NCI-H2081 (cell line): ENCODE measurements around the gene DIAPH2.

Experiments used
- DNase-seq, 2 experiments: peaks; one replicate each; lab custom pipeline; 2025; lab: John Stamatoyannopoulos, UW

Gene DIAPH2

DNA sequence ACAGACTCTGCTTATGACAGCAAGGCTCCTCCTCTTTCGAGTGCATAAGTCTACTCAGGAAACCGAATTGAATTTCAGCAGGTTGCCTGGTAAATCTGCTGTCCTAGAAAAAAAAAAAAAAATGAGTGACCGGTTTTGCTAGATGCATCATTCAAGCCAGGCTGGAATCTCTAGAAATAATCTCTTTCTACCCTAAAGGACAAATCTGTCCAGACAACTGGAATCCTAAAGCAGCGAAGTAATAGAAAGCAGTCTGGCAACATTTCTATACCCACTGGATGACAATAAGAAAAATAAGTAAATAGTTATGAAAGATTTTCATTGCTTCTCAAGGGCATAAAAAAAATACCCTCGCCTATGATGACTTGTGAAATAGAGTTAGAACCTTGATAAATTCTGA lies 902.5 kb downstream of the DIAPH2 start:
- no peak for DNase-seq

DNA sequence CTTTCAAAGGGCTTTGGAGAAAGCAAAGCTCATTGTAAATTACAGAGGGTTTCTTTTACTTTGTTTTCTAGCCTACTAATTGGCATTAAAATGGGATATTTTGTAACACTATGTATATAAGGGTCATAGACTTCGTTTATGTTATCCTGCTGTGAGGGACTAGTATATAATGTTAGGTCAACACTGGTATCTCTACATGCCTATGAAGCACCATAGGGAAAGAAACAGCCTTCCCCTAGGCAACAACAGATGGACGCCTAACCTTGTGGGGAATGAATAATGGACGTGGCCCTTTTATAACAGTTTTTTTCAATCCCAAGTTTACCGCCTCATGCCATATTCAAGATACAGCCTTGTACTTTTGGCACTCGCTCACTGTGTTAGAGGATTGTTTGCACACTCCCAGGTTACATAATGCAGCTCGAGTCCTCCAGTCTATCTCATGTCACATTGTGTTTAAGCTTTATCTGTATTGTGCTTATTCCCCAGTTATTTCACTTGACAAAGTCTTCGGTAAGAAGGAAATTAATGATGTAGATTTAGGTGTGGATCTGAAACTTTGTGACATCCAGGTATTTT lies 910.1 kb downstream of the DIAPH2 start:
- DNase-seq = no peak

DNA sequence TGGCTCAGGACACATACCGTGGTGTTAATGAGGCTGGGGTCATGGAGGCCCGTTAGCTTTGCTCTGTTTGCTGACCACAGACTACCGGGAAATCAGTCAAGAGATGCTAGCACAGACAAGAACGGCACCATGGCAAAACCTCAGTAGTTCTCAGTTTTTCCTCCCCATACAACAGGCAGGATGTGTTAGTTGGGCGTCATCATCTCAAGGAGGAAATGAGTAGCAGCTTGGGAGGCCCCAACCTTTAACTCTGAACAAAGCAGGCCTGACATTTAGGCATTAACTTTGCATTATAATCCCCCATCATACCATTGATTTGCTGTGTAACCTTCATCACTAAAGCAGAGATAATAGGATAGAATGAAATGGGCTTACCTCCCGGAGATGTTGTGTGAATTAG lies 913.3 kb downstream of the DIAPH2 start:
- DNase-seq = no peak

DNA sequence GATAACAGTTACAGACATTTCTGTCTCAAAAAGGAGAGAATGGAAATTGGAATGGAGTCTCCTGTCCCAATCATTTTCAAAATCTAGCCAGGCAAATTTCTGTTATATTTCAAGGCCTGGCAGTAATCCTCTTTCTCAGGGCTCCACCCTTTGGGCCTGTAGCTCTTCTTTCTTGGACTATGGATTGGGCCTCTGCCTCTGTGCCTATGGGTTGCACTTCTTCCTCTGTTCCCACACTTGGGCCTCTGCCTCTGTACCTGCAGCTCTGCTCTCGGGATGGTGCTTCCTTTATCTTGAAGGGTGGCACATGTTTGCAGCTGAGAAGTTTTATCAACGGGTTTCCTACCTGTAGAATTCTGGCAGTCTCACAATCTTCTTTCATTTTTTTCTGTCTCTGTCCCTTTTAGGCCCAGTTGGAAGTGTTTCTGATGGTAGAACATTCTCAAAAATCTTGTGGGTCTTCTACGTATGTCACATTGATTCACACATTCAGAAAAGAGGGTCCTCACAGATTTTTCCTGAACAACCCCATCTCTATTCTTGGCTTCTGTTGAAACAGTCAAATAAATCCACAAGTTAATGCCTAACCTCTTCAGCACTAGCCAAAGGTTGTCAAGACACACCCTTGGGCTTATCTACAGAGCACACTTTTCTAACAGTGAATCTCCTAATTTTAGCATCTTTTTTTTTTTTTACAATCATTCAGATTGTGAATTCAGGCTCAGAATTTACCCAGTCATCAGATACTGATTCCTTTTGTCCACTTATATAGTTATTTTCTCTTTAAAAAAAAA lies 918.0 kb downstream of the DIAPH2 start:
- no peak for DNase-seq

DNA sequence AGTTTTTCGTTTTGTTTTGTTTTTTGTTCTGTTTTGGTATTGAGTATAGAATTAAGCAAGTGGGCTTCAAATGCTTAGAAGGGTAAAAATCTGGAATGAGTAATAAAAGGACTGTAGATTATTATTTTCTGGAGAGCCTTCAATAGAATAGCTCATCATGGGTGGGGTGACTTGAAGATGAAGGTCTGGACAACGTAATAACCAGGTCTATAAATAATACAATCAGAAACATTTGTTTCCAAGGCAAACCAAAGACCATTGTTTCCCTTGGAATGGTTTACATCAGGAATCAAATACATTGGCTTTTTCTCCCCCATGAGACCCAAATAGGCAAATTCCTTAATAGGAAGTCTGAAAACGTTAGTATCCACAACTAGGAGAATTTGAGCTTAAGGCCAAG lies 920.6 kb downstream of the DIAPH2 start:
- DNase-seq = no peak

DNA sequence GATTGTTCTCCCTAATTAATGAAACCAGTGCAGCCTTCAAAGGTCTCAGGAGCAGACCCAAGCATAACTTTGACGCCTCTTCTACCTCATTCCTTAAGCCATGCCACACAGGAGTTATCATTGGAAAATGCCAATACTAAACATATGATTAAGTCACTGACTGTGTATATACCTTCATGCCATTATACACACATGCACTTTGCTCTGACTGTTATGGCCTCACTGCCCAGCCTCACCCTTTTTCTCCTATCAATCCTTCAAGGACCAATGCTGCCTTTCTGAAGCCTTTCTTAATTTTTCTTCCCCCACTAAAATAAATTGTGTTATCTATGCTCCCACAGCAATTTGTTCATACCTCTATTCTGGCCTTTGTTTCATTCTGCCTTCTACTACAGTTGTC lies 924.7 kb downstream of the DIAPH2 start:
- no peak for DNase-seq

DNA sequence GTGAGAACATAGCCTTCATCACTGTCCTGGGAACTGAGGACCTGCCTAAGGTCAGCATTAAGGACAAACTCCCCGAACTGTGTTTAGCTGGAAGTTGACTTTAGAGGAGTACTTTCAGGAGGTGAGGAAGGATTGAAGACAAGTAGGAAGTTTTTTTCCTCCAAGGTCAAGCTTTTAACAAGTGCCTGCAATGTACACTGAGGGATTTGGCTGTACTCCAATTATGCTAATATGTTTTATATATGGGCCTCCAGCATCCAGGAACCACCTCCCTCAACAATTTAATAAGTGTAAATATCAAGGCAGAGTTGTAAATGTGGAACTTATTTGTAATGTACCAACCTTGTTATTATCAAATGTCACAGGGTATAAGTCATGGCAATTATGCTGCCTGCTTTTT lies 925.3 kb downstream of the DIAPH2 start:
- peak in 1 of 2 experiments; percentile 34 for DNase-seq

DNA sequence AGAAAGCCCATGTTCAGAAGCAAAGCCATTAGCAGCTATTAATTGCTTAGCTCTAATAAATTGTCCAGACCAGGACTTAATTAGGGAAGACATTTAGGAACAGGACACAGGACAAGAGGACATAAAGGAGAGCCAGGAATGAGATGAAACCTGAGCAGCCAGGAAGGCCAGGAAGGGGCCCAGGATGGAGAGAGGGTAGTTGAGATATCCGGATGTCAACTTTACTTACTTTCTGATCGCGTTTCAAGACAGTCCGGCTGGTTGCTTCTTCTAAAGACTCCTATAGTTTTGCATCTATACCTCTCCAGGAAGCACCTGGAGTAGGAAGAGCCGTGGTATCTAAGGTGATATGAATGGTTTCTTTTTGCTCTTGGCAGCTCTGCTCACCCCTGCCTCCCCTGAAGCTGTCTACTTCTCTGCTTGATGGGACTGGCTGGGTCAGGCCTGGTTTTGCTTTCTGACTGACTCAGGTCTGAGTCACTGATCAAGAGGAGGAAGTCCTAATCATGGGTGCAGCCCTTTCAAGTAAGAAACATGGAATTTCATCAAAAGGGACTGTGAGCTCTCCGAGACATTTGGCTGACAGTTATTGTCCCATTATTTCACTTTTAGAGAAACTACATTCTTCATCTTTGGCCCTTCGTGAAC lies 932.4 kb downstream of the DIAPH2 start:
- DNase-seq = no peak

DNA sequence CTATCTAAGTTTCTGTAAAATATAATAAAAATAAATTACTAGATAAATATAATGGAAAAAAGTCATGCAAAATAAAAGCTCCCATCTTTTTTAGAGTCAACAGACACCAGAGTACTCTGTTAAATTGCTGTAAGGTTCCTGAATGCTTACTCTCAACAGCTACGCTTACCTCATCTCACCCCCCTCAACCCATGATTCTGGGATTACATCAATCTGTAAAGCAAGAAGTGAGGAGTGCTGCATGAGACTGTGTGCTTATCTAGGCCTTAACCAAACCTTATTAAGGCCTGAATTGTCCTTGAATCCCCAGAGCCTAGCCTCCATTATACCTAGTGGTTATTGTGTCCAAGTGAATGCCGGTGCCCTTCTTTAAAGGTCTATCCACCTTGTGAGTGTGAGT lies 934.9 kb downstream of the DIAPH2 start:
- no peak for DNase-seq

DNA sequence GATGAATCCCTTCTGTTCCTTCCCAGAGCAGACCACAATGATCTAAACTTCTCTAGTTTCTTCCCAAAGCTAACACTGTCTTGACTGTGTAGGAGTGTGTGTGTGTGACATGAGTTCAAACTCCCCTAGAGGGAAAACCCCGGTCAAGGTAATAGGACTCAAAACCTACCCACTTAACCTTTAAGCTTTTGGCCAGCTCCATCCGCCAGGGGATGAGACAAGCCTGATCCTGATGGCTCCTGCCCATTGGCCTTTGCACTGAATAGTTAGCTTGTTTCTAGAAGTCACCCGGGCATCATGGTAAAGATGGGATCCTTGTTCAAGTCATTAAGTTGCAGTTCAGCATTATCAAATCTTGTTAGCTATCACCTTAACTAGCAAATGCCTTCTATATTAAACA lies 937.5 kb downstream of the DIAPH2 start:
- DNase-seq = no peak

DNA sequence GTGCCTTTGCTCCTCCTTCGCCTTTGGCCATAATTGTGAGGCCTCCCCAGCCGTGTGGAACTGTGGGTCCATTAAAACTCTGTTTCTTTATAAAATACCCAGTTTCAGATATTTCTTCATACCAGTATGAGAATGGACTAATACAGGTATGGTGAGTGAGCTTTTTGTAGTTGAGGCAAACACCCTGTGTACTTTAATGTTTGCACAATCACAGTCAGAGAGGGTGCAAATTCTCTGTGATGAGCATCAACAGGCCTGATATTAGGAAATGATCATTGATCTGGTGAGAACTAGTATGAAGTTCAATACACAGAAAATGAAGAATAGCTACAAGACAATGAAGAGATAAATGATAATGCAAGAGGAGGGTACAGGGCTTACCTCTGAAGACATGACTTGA lies 943.7 kb downstream of the DIAPH2 start:
- no peak for DNase-seq

DNA sequence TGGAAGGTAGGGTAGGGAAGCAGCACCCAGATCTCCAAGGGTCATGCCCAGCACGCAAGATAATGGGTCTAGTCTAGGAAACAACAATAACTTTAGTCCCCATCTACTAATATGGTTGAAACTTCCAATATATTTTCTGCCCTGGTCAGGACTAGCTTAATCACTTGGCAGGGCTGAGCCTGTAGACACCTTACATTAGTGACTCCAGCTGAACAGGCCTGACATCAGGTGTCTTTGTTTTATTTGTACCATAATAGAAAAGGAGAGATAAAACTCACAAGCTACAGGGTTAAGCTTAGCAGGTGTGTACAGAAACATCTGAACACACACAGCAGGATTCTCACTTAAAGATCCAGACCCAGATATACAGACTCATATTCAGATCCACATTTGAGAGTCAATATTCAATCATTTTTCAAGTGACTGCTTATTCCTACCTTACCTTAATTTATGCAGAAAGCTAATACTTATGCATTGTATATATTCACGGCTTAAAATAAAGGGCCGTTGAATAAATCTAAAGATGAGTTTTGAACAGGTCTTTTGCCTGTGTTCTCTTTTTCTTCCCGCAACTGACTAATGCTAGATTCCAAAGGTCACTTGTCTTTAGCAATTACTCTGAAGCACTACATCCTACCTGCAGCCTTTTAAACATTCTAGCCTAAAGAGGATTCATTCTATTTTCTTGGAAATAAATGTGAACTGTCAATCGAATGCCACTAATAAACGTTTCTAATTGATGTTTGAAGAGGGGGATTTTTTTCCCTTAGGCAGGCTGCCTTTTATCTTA lies 944.4 kb downstream of the DIAPH2 start:
- DNase-seq = no peak

DNA sequence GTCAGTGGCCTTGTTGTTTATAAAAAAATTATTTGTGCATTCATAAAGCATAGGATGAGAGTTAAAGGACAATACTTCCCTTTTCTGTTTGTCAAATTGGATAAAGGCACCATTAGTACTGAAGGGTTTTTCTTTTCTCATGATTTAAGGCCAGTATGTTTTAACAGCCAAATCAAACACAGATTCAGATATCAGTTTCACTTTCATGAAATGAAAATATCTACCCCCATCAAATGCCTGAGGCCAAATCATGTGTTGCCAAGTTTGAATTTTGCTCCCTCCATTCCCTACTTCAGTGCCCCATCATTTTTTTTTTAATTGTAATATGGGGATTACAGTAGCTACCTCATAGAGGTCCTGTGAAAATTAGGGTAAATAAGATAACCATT lies 944.9 kb downstream of the DIAPH2 start:
- DNase-seq = peak; percentile 38 to 63

DNA sequence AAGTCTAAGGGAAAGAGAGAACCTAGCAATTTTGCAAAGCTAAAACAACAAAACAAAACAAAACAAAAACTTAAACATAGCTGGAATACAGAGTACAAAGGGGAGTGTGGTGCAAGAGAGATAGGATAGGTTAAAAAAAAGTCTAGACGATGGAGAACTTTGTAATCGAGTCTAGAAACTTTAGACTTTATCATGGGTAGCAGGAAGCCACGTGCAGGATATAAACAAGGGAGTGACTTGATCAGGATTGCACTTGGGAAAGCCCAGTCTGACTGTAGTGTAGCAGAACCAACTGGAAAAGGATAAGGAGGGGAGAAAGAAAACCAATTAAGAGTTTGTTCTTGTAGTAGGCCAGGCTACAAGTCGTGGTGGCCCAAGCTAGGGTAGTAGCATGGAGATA lies 949.2 kb downstream of the DIAPH2 start:
- no peak for DNase-seq

DNA sequence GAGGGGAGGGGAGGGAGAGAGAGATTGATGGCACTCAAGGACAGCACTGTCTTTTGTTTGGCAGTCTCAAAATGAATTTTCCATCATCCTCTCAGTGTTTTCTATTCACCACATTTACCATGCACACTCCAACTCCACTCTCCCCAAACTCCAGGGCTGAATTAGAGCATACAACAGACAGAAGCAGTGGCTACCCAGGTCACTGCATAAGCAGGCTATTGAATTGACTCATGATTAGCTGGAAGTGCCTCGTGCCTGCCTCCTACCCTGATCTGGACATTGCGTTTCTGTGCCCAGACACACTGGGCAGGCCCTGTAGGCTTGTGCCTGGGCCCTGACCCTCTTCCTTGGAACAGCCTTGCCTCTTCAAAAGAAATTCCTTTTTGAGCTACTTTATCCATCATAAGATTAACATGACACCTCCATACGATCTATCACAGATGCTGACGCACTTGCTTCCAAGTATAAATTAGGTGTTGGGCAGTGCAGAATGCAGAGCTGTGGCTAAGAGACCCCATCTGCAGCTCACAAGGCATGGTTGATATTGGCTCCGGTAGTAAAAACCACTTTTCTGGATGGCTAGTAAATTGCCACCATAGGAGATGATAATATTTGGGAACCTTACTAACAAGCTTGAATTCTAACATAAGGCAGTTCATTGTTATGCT lies 952.0 kb downstream of the DIAPH2 start:
- no peak for DNase-seq

DNA sequence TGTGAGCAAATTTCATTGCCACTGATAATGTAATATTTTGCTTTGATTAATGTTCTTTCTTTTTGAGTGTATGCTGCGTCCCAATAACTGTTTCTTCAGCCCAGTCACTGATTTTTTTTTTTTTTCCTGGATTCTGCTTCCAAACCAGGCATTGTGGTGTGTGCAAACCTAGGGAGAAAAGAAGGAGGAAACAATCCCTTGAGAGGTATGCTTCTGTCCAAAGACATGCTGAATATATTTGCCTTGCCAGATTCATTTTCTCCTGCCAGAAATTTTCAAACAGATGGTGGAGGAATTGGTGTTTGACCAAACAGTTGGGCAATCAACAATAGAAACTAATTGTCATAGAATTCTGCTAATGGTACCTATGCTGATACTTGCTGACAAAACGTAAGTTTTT lies 952.6 kb downstream of the DIAPH2 start:
- DNase-seq = no peak

DNA sequence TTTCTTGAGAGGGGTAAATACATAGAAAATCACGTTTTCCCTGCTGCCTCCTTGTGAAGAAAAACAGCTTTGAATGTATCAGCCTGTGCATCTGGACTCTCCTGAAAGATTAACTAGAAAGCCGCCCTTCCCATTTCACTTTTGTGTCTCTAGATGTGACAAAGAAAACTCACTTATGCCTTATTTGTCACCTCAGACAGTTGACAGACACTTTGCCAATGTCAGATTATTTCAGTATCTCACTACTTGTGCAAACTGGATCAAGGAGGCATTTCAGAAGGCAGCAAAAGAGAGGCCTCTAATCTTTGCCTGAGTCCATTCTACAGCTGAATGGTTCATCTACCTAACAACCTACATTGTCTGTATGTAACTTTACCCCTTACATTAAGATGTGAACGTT lies 954.0 kb downstream of the DIAPH2 start:
- DNase-seq = no peak

DNA sequence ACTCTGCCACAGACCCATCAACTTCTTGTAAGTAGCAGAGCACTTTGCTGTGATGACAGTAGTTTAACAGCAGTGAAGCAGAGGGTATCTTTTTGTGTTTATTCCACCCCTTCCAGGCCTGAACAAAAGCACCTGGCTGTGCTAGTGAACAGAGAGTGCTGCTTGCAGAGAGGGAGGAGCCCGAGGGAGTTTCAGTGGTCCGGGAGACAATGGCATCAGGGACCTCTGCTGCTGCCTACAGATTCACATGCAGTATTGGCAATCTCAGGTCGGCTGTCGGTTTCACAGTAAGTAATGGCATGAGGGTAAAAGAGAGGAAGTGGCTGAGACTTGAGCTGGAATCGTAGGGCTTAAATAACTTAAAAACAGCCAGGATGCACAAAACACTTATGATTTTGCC lies 954.9 kb downstream of the DIAPH2 start:
- peak in 1 of 2 experiments; percentile 10 for DNase-seq
